Stimulated activated CD8-positive, alpha-beta memory T cell treated with anti-CD3 and anti-CD28 coated beads, Interleukin-2, amount 100 ng/mL, for 1 hour (primary cell): ENCODE data around the gene DFFB.

ENCODE experiments used
- DNase-seq, 2 donors: peaks; one replicate each; pipeline ENCODE4 v3.0.0-alpha.2; 2020; ENCODE audit warnings: low read depth in 2 of 2

The DFFB gene

DNA sequence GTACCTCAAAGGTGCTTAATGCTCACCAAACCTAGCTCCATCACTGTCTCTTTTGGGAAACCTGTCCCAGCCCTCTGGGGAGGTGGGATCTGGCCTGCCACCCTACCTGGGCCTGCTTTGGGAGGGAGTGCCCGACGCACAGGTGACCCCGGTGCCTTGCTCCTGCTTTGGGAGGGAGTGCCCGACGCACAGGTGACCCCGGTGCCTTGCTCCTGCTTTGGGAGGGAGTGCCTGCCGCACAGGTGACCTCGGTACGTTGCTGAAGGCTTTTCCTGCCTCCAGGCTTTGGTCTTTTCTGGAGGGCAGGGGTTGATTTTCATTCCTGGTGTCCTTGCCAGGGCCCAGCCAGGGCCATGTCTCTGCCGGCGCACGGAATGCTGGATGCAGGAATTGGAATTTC, 68.0 kb downstream of the DFFB start:
- DNase-seq, result no peak

DNA sequence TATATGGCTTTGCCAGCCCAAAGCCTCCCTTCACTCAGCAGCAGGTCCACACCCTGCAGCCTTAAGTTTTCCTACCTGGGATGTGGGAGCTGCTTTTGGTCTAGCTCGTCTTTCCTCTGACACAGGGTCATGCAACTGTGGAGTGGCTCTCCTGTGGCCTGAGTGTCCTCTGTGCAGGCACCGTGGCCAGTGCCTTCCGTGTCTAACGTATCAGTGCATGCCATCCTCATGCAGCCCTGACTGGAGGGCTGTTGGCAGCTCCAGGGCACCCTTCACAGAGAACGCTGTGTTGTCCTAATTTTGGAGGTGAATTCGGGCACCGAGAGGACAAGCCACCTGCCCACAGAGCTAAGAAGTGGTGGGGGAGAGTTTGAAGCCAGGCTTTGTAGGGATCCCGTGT, 68.5 kb downstream of the DFFB start:
- DNase-seq, result no peak

DNA sequence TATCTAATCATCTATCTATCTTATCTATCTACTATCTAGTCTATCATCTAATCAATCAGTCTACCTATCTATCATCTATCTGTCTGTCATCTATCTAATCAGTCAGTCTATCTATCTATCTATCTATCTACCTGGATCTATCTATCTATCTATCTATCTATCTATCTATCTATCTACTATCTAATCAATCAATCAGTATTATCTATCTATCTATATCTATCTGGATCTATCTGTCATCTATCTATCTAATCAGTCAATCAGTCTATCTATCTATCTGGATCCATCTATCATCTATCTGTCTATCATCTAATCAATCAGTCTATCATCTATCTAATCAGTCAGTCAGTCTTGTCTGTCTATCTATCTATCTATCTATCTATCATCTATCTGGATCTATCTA, 69.7 kb downstream of the DFFB start:
- DNase-seq, result no peak

DNA sequence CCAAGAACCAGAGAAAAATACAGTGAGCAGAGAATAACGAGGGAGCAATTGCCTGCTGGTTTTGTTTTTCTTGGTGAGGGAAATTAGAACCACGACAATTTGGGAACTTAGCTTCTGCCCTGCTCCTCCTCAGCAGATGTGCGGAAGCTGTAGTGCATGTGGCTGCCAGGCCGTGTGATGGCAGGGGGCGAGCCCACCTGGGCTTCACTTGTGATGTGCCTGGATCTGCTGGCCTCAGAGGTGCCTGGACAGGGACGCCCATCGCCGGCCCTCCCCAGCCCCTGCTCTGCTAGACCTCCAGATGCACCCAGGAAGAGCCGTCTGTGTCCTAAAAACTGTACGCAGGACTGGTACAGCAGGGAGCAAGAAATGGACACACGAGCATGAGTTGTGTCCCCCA, 71.3 kb downstream of the DFFB start:
- DNase-seq, result no peak

DNA sequence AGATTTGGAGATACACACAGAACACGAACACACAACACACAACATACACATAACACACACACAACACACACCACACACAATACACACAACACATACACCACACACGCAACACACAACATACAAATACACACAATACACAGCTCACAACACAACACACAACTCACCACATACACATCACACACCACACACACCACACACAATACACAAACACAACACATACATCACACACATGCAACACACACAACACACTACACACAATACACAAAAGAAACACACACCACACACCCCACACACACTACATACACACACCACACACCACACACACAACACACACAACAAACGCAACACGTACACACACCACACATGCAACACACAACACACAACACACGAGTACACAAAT, 71.8 kb downstream of the DFFB start:
- DNase-seq, result no peak

DNA sequence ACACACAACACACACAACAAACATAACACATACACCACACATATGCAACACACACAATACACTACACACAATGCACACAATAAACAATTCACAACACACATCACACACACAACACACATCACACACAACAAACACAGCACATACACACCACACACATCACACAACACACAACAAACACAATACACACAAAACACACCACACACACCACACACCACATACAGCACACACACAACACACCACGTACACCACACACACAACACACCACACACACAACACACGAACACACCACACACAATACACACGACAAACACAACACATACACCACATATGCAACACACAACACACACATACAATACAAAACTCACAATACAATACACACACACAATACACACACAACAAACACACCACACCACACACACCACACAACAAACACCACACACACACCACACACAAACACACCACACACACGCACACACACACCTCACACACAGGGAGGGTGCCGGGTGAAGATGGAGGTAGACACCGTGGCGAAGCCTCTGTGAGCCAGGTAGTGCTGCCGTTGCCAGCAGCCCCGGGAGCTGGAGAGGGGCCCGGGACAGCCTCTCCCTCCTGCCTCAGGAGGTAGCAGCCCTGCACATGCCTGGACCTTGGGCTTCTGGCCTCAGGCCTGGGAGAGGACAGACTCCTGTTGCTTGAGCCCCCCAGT, 73.2 kb downstream of the DFFB start:
- no peak for DNase-seq

DNA sequence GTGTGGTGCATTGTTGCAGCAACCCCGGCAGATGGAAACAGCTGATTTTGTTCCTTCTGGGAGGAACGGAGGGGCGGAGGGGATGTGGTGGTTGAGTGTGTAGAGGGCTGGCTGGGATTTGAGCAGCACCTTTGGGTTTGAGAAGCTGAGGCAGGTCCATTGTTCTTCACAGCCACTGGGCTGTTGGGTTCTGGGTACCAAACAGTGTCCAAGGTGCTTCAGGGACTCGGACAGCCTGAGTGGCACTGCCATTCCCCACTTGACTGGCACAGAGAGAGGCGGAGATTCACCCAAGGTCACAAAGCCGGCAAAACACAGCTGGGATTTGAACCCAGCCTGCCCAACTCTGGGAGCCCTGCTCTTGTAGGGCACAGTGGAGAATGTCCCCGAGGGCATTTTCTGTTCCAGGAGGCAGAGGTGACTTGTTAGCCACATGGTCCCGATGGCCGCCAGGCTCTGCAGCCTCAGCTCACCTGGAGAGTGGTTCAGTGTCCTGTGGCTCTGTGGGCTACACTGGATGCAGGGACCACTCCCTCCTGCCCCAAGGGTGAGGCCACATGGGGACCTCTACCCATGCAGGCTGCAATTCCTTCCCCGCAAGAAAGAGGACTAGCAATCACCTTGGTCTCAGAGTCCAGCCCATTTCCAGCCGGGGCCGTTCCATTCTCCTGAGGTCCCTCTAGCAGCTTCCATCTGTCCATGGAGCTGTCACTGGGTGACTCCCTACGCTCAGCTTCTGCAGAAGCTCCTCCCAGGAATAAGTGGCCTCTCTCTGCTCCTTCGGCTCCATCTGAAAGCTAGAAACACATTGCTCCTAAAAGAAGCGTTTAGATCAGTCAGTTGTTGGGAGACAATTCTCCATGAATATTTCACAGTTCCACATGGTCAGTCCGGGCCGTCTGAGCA, 74.0 kb downstream of the DFFB start:
- DNase-seq, result no peak

DNA sequence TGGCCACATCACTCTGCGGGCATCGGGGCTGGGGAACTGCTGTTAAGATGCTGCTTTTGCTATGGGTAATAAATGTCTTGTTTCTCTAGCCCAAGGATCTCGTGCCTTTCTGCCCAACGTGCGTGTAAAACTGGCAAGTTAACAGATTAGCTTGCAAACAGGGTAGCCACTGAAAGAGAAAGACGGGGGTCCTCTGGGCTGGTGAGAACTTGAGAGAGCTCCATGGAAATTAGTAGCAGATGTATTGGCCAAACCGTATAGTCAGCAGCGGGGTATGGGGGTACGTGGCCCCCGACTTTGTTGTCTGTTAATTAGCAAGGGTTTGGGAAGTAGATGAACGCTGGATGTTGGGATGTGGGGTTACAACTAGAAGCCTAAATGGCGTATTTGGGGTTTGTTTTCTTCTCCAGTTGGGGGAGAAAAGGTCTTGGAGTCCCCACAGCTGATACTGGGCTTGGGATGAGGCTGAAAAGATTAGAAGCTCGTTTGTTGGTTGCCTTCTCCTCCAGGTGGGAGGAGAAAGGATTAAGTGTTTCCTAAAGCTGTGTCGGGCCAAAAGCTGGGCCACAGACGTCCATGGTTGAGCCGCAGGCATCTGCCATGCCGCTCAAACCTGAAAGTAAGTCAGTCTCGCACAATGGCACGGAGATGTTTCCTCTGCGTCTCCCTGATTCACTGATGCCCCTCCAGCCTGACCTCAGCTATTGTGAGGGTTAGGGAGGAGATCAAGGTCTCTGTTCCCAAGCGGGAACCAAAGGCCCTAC, 75.1 kb downstream of the DFFB start:
- DNase-seq, result no peak
